AG04449 (cell line): ENCODE results near the gene CLP1.
"Not testable (repeated sequence)": the region's sequence is repeated elsewhere in the genome, so short reads cannot be mapped to it uniquely, and the experiment has no call there.

Experiments used
- CTCF ChIA-PET: fragments of 350-600 bp; formaldehyde crosslinking; extraction: SDS; loops from one replicate; lab custom pipeline; 2021; ENCODE audit warnings: antibody characterized with exemption; lab: Yijun Ruan, JAX
- POLR2A ChIA-PET: fragments of 400-600, 350-600 bp; formaldehyde crosslinking; extraction: SDS; loops from one replicate; lab custom pipeline; 2020; ENCODE audit warnings: antibody characterized with exemption, inconsistent platforms; lab: Yijun Ruan, JAX
- DNase-seq: peaks from one replicate; pipeline ENCODE4 v3.0.0-alpha.2; 2010; ENCODE audit warnings: low read depth, low spot score
- H3K4me3 ChIP-seq: 2 replicates; pipeline ENCODE4 v1.5.1; 2011; ENCODE audit warnings: low read depth, mild to moderate bottlenecking, control low read depth, low read length
- TF ChIP-seq, protein P1 (sequence below): IDR thresholded peaks from one replicate; pipeline ENCODE4 v1.5.1; 2011; ENCODE audit warnings: mild to moderate bottlenecking, moderate library complexity, low read length, control low read depth, inconsistent platforms; ENCODE audit not compliant: insufficient read depth; ENCODE audit errors: missing control alignments

Gene CLP1

DNA sequence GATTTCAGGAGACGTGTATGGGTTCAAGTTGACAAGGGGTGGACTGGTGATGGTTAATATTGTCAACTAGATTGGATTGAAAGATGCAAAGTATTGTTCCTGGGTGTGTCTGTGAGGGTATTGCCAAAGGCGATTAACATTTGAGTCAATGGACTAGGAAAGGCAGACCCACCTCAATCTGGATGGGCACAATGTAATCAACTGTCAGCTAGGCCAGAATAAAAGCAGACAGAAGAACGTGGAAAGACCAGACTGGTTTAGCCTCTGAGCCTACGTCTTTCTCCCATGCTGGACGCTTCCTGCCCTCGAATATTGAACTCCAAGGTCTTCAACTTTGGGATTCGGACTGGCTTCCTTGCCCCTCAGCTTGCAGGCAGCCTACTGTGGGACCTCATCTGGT is 6.2 kb upstream of the CLP1 start:
- DNase-seq = no peak
- ChIA-PET CTCF (interaction anchor here (1.1 to 2.3 kb wide), 7 partner anchors 9 to 194 kb away, joined by 3 to 13 read pairs (median 5); partner anchors contain the start of gene UBE2L6), POLR2A (interaction anchor here (0.6 kb wide), 1 partner anchor 169 kb away, joined by 3 read pairs; no protein-coding TSS in a partner anchor)
- no peak overlapping the region for H3K4me3 ChIP-seq
- TF ChIP-seq, protein P1, sequence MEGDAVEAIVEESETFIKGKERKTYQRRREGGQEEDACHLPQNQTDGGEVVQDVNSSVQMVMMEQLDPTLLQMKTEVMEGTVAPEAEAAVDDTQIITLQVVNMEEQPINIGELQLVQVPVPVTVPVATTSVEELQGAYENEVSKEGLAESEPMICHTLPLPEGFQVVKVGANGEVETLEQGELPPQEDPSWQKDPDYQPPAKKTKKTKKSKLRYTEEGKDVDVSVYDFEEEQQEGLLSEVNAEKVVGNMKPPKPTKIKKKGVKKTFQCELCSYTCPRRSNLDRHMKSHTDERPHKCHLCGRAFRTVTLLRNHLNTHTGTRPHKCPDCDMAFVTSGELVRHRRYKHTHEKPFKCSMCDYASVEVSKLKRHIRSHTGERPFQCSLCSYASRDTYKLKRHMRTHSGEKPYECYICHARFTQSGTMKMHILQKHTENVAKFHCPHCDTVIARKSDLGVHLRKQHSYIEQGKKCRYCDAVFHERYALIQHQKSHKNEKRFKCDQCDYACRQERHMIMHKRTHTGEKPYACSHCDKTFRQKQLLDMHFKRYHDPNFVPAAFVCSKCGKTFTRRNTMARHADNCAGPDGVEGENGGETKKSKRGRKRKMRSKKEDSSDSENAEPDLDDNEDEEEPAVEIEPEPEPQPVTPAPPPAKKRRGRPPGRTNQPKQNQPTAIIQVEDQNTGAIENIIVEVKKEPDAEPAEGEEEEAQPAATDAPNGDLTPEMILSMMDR = no peak

DNA sequence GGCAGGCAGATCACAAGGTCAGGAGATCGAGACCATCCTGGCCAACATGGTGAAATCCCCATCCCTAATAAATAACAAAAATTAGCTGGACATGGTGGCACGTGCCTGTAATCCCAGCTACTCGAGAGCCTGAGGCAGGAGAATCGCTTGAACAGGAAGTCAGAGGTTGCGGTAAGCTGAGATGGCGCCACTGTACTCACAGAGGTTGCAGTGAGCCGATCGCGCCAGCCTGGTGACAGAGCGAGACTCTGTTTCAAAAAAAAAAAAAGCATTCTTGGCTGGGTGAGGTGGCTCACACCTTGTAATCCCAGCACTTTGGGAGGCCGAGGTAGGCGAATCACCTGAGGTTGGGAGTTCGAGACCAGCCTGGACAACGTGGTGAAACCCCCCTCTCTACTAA is 5.3 kb upstream of the CLP1 start:
- DNase-seq, POLR2A ChIA-PET, H3K4me3 ChIP-seq: not testable (repeated sequence)
- CTCF ChIA-PET = interaction anchor here (1.1 to 3.3 kb wide), 7 partner anchors 8 to 195 kb away, joined by 3 to 19 read pairs (median 6); partner anchors contain the start of gene UBE2L6

DNA sequence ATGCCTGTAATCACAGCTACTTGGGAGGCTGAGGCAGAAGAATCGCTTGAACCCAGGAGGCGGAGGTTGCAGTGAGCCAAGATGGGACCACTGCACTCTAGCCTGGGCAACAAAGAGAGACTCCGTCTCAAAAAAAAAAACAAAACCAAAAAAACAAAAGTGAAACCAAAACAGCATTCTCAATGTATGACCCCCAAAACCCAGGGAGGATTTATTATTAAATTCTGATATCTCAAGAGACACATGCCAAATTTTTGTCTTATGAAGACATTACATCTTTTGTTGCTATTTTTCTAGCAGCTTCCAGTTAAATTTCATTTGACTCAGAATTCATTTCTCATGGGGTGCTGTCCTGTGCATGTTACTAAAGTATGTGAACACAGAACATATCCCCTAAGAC is 4.9 kb upstream of the CLP1 start:
- CTCF ChIA-PET = interaction anchor here (1.4 to 8.0 kb wide), 6 partner anchors 8 to 195 kb away, joined by 5 to 52 read pairs (median 12); partner anchors contain the start of gene UBE2L6

DNA sequence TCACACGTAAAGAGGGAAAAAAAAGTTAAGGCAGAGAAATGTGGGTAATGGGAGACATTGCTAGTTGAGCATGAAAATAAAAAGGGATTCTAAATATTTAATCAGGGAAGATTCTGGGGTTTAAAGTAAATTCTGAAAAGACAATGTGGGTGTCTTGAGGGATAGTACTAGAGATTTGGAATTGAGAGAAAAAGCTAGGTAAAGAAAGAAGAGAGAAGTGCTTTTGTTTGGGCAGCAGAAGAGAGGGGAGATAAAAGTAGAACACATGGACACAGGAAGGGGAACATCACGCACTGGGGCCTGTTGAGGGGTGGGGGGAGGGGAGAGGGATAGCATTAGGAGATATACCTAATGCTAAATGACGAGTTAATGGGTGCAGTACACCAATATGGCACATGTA is 4.4 kb upstream of the CLP1 start:
- DNase-seq = no peak
- TF ChIP-seq, protein P1 = no peak
- POLR2A ChIA-PET = no interaction called here
- no peak overlapping the region for H3K4me3 ChIP-seq
- CTCF ChIA-PET = interaction anchor here (2.3 to 8.0 kb wide), 3 partner anchors 9 to 85 kb away, joined by 13 to 52 read pairs (median 19); partner anchors contain the start of gene UBE2L6

More for the DNA sequence above, 4.9 kb upstream of the CLP1 start:
- POLR2A ChIA-PET = no interaction called here
- H3K4me3 ChIP-seq = no peak overlapping the region
- DNase-seq = no peak
- TF ChIP-seq, protein P1 = no peak

DNA sequence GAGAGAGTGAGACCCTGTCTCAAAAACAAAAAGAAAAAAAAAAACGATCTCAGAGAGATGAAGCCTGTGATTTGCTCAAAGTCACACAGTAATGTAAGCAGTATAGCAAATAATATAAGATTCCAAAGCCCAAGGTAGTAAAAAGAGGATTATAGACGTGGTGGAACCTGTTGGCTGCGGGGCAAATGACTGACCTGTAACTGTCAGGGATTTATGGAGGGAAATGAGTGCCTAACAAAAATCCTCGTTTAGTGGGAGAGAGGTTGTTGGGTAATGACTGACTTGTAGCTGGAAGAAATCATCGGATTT is 723 bp upstream of the CLP1 start:
- ChIA-PET CTCF (interaction anchor here (1.3 to 8.0 kb wide), 4 partner anchors 10 to 89 kb away, joined by 6 to 52 read pairs (median 13); partner anchors contain the start of gene UBE2L6), POLR2A (interaction anchor here (0.9 kb wide), 1 partner anchor 138 kb away, joined by 3 read pairs; no protein-coding TSS in a partner anchor)
- no peak for DNase-seq
- H3K4me3 ChIP-seq = peak overlapping the region; percentile 61
- TF ChIP-seq, protein P1 = no peak

DNA sequence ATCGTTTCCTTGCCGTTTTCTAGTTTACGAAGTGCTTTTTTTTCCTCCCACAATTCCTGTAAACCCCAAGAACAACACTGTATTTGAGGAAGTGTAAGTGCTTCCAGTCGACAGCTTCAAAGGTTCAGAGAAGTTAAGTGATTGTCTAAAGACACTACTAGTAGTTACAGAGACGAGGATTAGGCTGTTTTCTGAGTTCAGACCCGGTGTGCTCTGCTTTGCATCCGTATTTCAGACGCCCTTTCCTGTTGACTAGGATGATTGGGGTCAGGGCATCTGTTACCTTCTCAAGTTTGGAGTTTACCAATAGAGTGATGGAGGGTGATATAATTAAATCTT is 430 bp downstream of the CLP1 start:
- no peak for DNase-seq
- ChIA-PET CTCF (interaction anchor here (1.6 to 8.0 kb wide), 3 partner anchors 9 to 17 kb away, joined by 4 to 52 read pairs (median 16); no protein-coding TSS in a partner anchor), POLR2A (no interaction called here)

More for the DNA sequence above, 430 bp downstream of the CLP1 start:
- TF ChIP-seq, protein P1 = no peak
- H3K4me3 ChIP-seq = peak overlapping the region; percentile 88
